Tibial artery (tissue), 4 donors: ENCODE measurements around the gene CTCFL.

Experiments used
- DNase-seq, 2 donors: peaks; one replicate each; pipeline ENCODE4 v3.0.0-alpha.2; 2019
- H3K27ac ChIP-seq, 2 donors: fragments of 200-600 bp; sonication (generic) in 1 of 2; 1 replicate in 1 of 2; 2 replicates in 1 of 2; pipeline ENCODE4 v1.5.1; 2018 to 2019; ENCODE audit warnings: mild to moderate bottlenecking in 1 of 2
- H3K27me3 ChIP-seq, 2 donors: fragments of 200-600 bp; sonication (generic) in 1 of 2; one replicate each; pipeline versions ENCODE4 v1.5.1 to v1.6.0; 2016 to 2019
- H3K36me3 ChIP-seq, 3 donors: fragments of 200-600 bp; sonication (generic) in 2 of 3; one replicate each; pipeline ENCODE4 v1.5.1; 2016 to 2019; ENCODE audit warnings: mild to moderate bottlenecking in 2 of 3
- H3K4me1 ChIP-seq, 4 donors: fragments of 200-600 bp; sonication (generic) in 2 of 4; 1 replicate in 3 of 4; 2 replicates in 1 of 4; pipeline ENCODE4 v1.5.1; 2016 to 2019
- H3K4me3 ChIP-seq, 2 donors: fragments of 200-600 bp; sonication (generic) in 1 of 2; 1 replicate in 1 of 2; 2 replicates in 1 of 2; pipeline ENCODE4 v1.5.1; 2018 to 2019; ENCODE audit warnings: mild to moderate bottlenecking in 2 of 2
- H3K9me3 ChIP-seq, 3 donors: fragments of 200-600 bp; sonication (generic) in 1 of 3; one replicate each; pipeline ENCODE4 v1.5.1; 2016 to 2019
- CTCF ChIP-seq, 2 experiments: fragments of 200-600 bp in 1 of 2; fragments of 450-650 bp in 1 of 2; IDR thresholded peaks; one replicate each; pipeline ENCODE4 v1.5.1; 2017 to 2019; ENCODE audit warnings: antibody characterized with exemption in 2 of 2, mild to moderate bottlenecking in 1 of 2, moderate library complexity in 1 of 2
- intact Hi-C: fragments of 100-400 bp; cut with DNase I; formaldehyde crosslinking; loops from one replicate; pipeline ENCODE4 v1.15.0; 2023; ENCODE audit warnings: low total_unique reads

Gene CTCFL

GRCh38 chr20:57480444-57481160 lies 44.3 kb downstream of the CTCFL start:
- H3K27me3 ChIP-seq = no peaks in the 10 kb centered on the region
- peaks cover 0 to 14% (median 5%) of the 10 kb centered on the region in 4 donors for H3K4me1 ChIP-seq
- intact Hi-C loops = no loop called here
- H3K4me3 ChIP-seq = peak overlapping the region in 1 of 2 donors; percentile 18
- no peak overlapping the region for H3K27ac ChIP-seq
- H3K36me3 ChIP-seq = no peaks in the 10 kb centered on the region
- peaks cover 0 to 1% (median 0%) of the 10 kb centered on the region in 3 donors for H3K9me3 ChIP-seq
- no peak for TF ChIP-seq CTCF (IDR thresholded peaks at IDR 0.05)
- DNase-seq = peak in 1 of 2 donors; percentile 39

GRCh38 chr20:57479196-57479595 lies 45.7 kb downstream of the CTCFL start:
- Histone ChIP-seq H3K36me3 (no peaks in the 10 kb centered on the region), H3K4me3 (no peak overlapping the region), H3K4me1 (peaks cover 0 to 14% (median 5%) of the 10 kb centered on the region in 4 donors), H3K27ac (no peak overlapping the region), H3K27me3 (peaks cover 0 to 4% of the 10 kb centered on the region in 2 donors), H3K9me3 (peaks cover 0 to 3% (median 0%) of the 10 kb centered on the region in 3 donors)
- TF ChIP-seq CTCF (IDR thresholded peaks at IDR 0.05) = no peak
- DNase-seq = peak; percentile 6 to 39
- intact Hi-C loops = no loop called here

GRCh38 chr20:57478176-57478575 lies 46.8 kb downstream of the CTCFL start:
- Histone ChIP-seq H3K4me3 (no peak overlapping the region), H3K27me3 (peaks cover 0 to 4% of the 10 kb centered on the region in 2 donors), H3K9me3 (peaks cover 0 to 3% (median 0%) of the 10 kb centered on the region in 3 donors), H3K36me3 (no peaks in the 10 kb centered on the region), H3K4me1 (peaks cover 0 to 14% (median 5%) of the 10 kb centered on the region in 4 donors), H3K27ac (no peak overlapping the region)
- intact Hi-C loops = no loop called here
- no peak for TF ChIP-seq CTCF (IDR thresholded peaks at IDR 0.05)
- peak in 1 of 2 donors; percentile 19 for DNase-seq

- Histone ChIP-seq H3K9me3 (peaks cover 0 to 3% (median 0%) of the 10 kb centered on the region in 3 donors), H3K4me1 (peaks cover 0 to 14% (median 5%) of the 10 kb centered on the region in 4 donors), H3K4me3 (no peak overlapping the region), H3K36me3 (no peaks in the 10 kb centered on the region), H3K27me3 (peaks cover 0 to 10% of the 10 kb centered on the region in 2 donors), H3K27ac (no peak overlapping the region)
- no peak for TF ChIP-seq CTCF (IDR thresholded peaks at IDR 0.05)
- DNase-seq = peak; percentile 9 to 43
- intact Hi-C loops = no loop called here
These were observed 48.1 kb downstream of the CTCFL start for GRCh38 chr20:57476641-57477461.

GRCh38 chr20:57476084-57476526 lies 48.8 kb downstream of the CTCFL start:
- Histone ChIP-seq H3K4me1 (peaks cover 0 to 9% (median 2%) of the 10 kb centered on the region in 4 donors), H3K9me3 (peaks cover 0 to 3% (median 0%) of the 10 kb centered on the region in 3 donors), H3K27me3 (peaks cover 0 to 18% of the 10 kb centered on the region in 2 donors), H3K36me3 (no peaks in the 10 kb centered on the region), H3K27ac (no peak overlapping the region), H3K4me3 (no peak overlapping the region)
- DNase-seq = peak; percentile 9 to 48
- no peak for TF ChIP-seq CTCF (IDR thresholded peaks at IDR 0.05)
- intact Hi-C loops = no loop called here
